HAP-1 (cell line): Measurements from ENCODE around the gene RAB11FIP5.
"Not testable (repeated sequence)": the region's sequence is repeated elsewhere in the genome, so short reads cannot be mapped to it uniquely, and the experiment has no call there.

Experiments used
- DNase-seq, 2 experiments: peaks; one replicate each; pipeline ENCODE4 v3.0.0-alpha.2; 2016 to 2020; ENCODE audit warnings: low spot score in 2 of 2
- H3K27me3 ChIP-seq: fragments of 250-450 bp; sonication (Bioruptor Pico); 2 replicates; pipeline ENCODE4 v1.5.1; 2020; ENCODE audit warnings: low read depth, mild to moderate bottlenecking, moderate library complexity
- H3K36me3 ChIP-seq: fragments of 250-450 bp; sonication (Bioruptor Pico); replicated peaks from 2 replicates; pipeline ENCODE4 v1.5.1; 2020; ENCODE audit warnings: mild to moderate bottlenecking
- H3K4me1 ChIP-seq: fragments of 250-450 bp; sonication (Bioruptor Pico); 2 replicates; pipeline ENCODE4 v1.5.1; 2020; ENCODE audit warnings: mild to moderate bottlenecking
- H3K4me3 ChIP-seq: fragments of 250-450 bp; sonication (Bioruptor Pico); 2 replicates; pipeline ENCODE4 v1.5.1; 2020; ENCODE audit warnings: mild to moderate bottlenecking, moderate library complexity
- H3K9me3 ChIP-seq: fragments of 250-450 bp; sonication (Bioruptor Pico); 2 replicates; pipeline ENCODE4 v1.5.1; 2020; ENCODE audit warnings: mild to moderate bottlenecking, moderate library complexity
- in situ Hi-C: fragments of 300-500 bp; cut with MboI; formaldehyde crosslinking; loops from 3 replicates; pipeline ENCODE4 v1.14.3; 2020; ENCODE audit warnings: low sequenced_read_pairs, inconsistent platforms, mixed read lengths

RAB11FIP5 gene

DNA sequence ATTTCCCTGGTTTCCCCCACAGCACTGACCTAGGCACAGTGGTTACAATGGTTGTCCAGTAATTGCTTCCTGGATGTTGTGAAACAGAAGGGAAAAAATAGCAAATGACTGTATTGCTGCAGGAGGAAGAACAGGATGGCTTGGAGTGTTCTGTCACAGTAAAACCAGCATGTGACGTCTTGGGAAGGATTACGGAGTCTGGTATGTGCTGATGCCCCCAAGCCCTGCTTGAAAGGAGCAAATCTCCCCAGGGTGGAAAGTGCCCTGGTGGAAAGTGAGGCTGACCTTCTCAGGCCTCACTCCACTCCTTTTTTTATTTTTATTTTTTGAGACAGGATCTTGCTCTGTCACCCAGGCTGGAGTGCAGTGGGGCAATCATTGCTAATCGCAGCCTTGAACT lies 7.8 kb downstream of the RAB11FIP5 start:
- no peak overlapping the region for H3K4me3 ChIP-seq
- H3K9me3 ChIP-seq, result no peaks in the 10 kb centered on the region
- H3K4me1 ChIP-seq, result no peaks in the 10 kb centered on the region
- in situ Hi-C loops, result no loop called here
- no peaks in the 10 kb centered on the region for H3K36me3 ChIP-seq
- DNase-seq, result no peak
- H3K27me3 ChIP-seq, result no peaks in the 10 kb centered on the region

DNA sequence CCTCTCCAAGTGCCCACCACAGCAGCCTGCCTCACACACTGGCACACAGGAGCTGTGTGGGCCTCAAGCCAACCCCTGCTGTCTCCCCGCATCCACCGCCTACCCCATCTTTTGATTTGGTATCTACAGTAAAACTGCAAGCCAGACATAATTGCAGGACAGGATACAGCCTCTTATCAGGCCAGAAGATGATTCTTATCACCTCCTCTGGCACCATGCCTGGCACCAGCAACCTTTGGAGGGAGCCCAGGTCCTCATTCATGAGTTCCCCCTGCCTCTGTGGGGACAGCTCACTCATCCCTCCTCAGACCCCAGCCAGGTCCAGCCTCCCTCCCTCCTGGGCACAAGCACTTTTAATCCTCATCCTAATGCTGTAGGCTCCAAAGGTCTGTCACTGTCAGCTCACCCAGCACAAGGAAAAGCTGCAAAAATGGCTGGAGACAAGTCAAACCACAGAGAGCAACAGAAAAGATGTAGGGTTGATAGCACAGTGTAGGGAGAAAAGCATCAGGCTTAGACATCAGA lies 9.7 kb downstream of the RAB11FIP5 start:
- H3K9me3 ChIP-seq, result no peaks in the 10 kb centered on the region
- H3K4me3 ChIP-seq, result no peak overlapping the region
- H3K4me1 ChIP-seq, result no peaks in the 10 kb centered on the region
- no peaks in the 10 kb centered on the region for H3K27me3 ChIP-seq
- in situ Hi-C loops, result no loop called here
- no peak for DNase-seq
- H3K36me3 ChIP-seq, result no peaks in the 10 kb centered on the region

DNA sequence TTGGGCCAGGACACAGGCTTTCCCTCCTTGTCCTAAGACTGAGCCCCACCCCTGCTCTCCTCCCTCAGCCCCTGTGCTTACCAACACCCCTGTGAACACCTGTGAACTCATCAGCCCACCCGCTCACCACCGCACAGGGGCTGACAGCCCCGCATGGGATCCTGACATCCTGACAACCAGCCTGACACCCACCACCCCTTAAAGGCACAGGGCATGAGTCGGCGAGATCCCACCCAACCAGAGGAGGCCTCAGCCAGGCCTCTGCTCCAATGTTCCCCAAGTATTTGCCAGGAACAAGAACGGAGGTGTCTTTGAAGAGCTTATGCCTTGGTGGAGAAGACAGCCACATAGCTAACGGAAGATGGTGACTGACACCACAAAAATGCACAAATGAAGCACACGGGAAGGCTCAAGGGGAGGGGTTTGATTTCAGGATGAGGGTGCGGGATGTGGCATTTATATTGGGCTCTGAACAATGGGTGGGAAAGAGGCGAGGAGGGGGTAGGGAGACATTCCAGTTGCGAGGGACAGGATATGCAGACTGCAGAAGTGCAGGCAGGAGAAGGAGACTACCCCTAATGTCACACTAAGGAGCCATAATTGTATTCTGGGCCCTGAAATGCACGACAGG lies 11.0 kb downstream of the RAB11FIP5 start:
- H3K36me3 ChIP-seq, result no peaks in the 10 kb centered on the region
- no peak overlapping the region for H3K4me3 ChIP-seq
- in situ Hi-C loops, result no loop called here
- no peaks in the 10 kb centered on the region for H3K4me1 ChIP-seq
- DNase-seq, result no peak
- no peaks in the 10 kb centered on the region for H3K27me3 ChIP-seq
- H3K9me3 ChIP-seq, result no peaks in the 10 kb centered on the region; the same call in 1 of the 2 replicates

DNA sequence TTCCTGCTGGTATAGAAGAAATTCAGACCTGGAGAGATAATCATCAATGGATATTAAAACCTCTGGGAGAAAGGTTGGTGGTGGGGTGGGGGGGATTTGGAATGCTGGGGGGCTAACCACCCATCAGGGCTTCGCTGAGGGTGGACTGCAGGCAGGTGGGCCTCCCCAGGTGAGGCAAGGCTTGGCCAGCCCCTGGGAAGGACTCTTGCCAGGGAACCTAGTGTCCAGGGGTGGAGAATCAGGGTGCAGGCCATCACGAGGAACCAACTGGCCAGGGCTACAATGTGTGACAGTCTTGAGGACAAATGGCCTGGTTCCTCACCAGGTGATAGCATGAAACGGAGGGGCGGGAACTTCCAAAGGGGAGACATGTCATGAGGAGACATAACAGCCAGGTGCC lies 11.8 kb downstream of the RAB11FIP5 start:
- Histone ChIP-seq H3K4me3 (no peak overlapping the region), H3K9me3 (no peaks in the 10 kb centered on the region; the same call in 1 of the 2 replicates), H3K36me3 (no peaks in the 10 kb centered on the region), H3K4me1 (no peaks in the 10 kb centered on the region), H3K27me3 (no peaks in the 10 kb centered on the region)
- no peak for DNase-seq
- in situ Hi-C loops, result no loop called here

DNA sequence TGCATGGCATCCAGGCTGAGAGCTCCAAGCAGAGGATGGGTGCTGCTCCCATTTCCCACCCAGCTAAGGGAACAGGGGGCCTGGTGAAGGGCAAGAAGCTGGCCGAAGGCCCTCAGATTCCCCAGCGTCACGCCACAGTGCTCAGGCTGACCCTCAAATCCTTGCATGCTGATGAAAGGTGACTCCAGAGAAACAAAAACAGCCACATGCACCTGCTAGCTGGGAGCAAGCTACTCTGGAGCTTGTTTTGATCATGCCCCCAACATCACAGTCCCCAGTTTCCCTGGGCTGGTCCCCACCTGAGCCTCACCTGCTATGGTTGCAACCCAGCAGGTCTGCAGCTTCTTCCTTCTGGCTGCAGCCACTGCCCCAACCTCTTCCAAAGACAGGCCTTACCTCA lies 13.3 kb downstream of the RAB11FIP5 start:
- Histone ChIP-seq H3K27me3 (no peaks in the 10 kb centered on the region), H3K4me3 (no peak overlapping the region), H3K4me1 (no peaks in the 10 kb centered on the region), H3K36me3 (no peaks in the 10 kb centered on the region), H3K9me3 (no peaks in the 10 kb centered on the region; the same call in 1 of the 2 replicates)
- DNase-seq, result no peak
- in situ Hi-C loops, result no loop called here

DNA sequence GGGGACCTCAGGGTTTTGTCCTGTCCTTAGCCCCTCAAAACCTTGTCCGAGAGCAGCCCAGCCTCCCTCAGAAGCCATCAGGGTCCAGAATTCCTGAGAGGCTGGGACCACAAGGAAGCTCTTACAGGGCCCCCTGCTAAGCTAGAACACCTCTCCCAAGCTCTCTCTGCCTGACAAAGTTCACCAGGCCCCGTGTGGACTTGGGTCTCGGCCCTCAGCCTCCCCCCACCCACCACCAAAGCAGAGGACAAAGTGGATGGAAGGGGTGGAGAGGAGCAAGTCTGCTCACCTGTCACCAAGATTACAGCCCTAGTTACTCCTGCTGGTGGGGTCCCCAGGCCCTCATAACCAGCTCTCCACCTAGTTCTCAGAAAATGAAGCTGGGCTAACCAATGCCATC lies 16.8 kb downstream of the RAB11FIP5 start:
- no peaks in the 10 kb centered on the region for H3K4me1 ChIP-seq
- H3K4me3 ChIP-seq, result no peak overlapping the region
- no peaks in the 10 kb centered on the region for H3K36me3 ChIP-seq
- no peaks in the 10 kb centered on the region; the same call in 1 of the 2 replicates for H3K9me3 ChIP-seq
- in situ Hi-C loops, result no loop called here
- DNase-seq, result no peak
- no peaks in the 10 kb centered on the region for H3K27me3 ChIP-seq

DNA sequence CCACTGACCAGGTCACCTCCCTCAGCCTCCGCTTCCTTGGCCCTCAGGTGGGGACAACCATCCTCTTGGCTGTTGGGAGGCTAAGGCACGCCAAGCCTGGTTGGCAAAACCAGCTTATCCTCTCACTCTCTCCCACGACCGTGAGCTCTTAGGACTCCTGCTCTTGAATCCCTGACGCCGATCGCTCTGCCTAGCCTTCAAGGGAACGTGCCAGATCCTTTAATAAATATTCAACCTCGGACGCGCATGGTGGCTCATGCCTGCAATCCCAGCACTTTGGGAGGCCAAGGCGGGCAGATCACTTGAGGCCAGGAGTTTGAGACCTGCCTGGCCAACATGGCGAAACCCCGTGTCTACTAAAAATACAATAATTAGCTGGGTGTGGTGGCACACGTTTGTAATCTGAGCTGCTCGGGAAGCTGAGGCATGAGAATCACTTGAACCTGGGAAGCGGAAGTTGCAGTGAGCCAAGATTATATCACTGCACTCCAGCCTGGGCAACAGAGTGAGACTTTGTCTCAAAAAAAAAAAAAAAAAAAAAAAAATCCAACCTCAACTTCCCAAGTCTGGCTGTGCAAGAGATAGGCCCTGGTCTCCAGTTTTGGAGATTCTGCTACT lies 19.0 kb downstream of the RAB11FIP5 start:
- H3K4me3 ChIP-seq, H3K27me3 ChIP-seq, H3K4me1 ChIP-seq, DNase-seq, H3K36me3 ChIP-seq, H3K9me3 ChIP-seq: not testable (repeated sequence)
- in situ Hi-C loops, result loop anchor here (5.0 kb wide), 1 partner anchor 69 kb away; no protein-coding TSS in a partner anchor

DNA sequence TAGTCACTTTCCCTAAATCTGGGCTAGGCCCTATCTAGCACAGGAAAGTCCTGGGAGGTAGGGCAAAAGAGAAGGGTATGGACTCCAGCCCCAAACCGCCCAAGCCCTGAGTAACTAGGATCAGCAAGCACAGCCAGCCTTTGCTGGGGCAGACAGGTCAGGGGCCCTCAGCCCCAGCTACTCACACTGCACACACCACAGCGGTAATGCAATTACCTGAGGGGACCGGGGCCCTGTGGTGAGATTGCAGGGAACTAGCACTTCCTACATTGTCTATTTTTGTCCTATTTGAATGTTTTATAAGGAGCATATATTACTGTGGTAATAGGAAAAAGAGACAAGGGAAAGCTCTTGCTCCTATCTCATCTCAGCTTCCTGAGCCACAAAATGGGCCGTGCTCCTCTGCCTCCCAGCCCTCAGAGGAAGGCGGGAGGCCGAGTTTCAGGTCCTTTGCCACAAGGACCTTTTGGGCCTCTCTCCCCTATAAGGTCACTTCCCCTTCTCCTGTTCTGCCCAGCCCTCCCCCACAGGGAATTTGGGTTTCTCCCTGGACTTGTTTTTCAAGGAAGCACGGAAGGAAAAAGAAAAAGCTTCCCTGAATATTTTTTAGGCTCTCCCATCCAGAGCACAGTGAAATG lies 20.5 kb downstream of the RAB11FIP5 start:
- Histone ChIP-seq H3K4me1 (no peaks in the 10 kb centered on the region), H3K9me3 (no peaks in the 10 kb centered on the region), H3K4me3 (no peak overlapping the region), H3K36me3 (peaks cover 10% of the 10 kb centered on the region), H3K27me3 (no peaks in the 10 kb centered on the region)
- DNase-seq, result no peak
- in situ Hi-C loops, result loop anchor here (5.0 kb wide), 1 partner anchor 70 kb away; no protein-coding TSS in a partner anchor

DNA sequence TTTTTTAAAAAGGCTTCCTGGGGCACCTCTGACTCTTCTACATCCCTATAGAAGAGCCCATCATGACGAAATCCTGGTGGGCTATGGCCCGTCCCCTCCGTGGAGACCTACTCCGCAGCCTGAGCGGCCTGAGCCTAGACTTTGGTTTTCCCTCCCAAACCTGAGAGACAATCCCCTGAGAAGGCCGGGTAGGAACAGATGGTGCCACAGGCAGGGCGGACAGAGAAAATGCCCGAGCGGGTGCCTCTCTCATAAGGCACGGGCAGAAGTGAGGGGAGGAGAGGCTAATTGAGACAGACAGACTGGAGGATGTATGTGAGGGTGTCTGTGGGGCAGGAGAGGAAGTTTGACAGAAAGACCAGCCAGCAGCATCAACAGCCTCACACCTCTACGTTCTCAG lies 21.1 kb downstream of the RAB11FIP5 start:
- H3K27me3 ChIP-seq, result no peaks in the 10 kb centered on the region
- H3K9me3 ChIP-seq, result no peaks in the 10 kb centered on the region
- no peak overlapping the region for H3K4me3 ChIP-seq
- no peaks in the 10 kb centered on the region for H3K4me1 ChIP-seq
- in situ Hi-C loops, result loop anchor here (5.0 kb wide), 1 partner anchor 71 kb away; no protein-coding TSS in a partner anchor
- no peak for DNase-seq
- H3K36me3 ChIP-seq, result peaks cover 12% of the 10 kb centered on the region

DNA sequence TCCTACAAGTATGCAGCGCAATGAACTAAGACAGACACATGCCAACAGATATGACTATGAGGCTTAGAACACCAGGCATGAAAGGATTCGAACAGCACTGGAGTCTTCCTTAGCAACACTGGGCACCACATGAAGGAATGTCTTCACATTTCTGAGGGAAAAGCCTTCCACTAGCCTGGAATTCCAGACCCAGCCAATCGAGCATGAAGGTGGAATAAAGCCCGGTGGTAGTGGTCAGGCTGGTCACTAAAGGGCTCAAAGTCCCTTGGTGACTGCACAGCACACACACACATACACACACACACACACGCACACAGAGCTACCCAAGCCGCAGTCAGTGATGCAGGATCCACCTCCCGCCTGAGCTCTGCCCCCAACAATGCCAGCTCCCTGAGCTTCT lies 21.6 kb downstream of the RAB11FIP5 start:
- H3K4me1 ChIP-seq, result no peaks in the 10 kb centered on the region
- in situ Hi-C loops, result loop anchor here (5.0 kb wide), 1 partner anchor 71 kb away; no protein-coding TSS in a partner anchor
- no peak overlapping the region for H3K4me3 ChIP-seq
- peaks cover 12% of the 10 kb centered on the region for H3K36me3 ChIP-seq
- no peak for DNase-seq
- no peaks in the 10 kb centered on the region for H3K27me3 ChIP-seq
- H3K9me3 ChIP-seq, result no peaks in the 10 kb centered on the region

DNA sequence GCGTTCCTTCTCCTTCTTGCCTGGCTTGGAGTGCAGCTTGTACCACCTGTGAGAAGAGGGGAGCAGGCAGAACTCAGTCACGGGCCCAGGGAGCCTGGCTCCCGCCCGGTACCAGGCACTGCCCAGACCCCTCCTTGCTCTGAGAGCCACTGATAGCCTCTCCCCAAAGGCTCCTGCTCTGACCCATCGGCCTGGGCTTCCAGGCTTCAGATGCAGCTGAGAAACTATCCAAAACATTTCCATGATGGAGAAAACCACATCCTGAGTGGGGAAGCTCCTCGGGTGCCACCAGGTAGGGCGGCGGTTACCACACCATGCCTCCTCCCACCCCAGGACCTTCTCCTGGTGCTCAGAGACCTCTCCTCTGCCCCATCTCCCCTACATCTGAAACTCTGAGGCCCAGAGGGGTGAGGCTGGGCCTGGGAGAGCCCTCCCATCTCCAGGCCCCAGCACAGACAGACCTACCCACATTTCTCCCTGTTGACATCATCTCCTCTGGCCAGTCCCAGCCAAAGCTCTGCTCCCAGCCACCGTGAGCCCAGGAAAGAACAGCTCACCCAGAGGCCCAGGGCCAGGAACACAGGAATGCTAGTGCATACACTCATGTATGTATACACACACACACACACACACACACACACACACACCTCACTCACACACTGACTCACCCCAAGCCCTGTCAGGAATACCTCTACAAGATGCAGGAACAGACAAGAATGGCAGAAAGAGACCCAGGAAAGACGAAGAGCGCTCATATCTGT lies 23.3 kb downstream of the RAB11FIP5 start:
- Histone ChIP-seq H3K27me3 (no peaks in the 10 kb centered on the region), H3K4me3 (no peak overlapping the region), H3K9me3 (no peaks in the 10 kb centered on the region), H3K4me1 (no peaks in the 10 kb centered on the region), H3K36me3 (peaks cover 20% of the 10 kb centered on the region)
- DNase-seq, result no peak
- in situ Hi-C loops, result loop anchor here (5.0 kb wide), 1 partner anchor 73 kb away; no protein-coding TSS in a partner anchor

DNA sequence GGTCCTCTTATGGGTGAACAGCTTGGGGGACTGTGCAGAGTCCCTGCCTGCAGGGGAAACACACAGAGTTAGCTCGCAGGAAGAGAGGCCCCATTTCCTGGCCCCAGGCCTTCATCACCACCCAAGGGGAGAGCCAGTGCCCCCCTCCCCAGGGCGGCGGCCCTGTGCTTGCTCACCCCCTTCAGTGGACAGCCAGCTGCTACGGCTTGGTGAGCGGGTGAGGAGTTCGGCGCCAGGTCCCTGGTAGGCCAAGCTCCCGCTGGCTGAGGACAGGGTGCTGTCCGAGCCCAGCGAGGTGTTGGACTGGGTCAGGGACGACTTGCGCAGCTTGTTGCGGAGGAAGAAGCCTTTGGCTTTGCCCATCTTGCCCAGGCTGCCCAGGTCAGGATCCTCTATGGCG lies 24.0 kb downstream of the RAB11FIP5 start:
- no peaks in the 10 kb centered on the region for H3K9me3 ChIP-seq
- H3K4me3 ChIP-seq, result no peak overlapping the region
- H3K27me3 ChIP-seq, result no peaks in the 10 kb centered on the region
- peaks cover 22% of the 10 kb centered on the region for H3K36me3 ChIP-seq
- H3K4me1 ChIP-seq, result no peaks in the 10 kb centered on the region
- DNase-seq, result no peak
- in situ Hi-C loops, result no loop called here

DNA sequence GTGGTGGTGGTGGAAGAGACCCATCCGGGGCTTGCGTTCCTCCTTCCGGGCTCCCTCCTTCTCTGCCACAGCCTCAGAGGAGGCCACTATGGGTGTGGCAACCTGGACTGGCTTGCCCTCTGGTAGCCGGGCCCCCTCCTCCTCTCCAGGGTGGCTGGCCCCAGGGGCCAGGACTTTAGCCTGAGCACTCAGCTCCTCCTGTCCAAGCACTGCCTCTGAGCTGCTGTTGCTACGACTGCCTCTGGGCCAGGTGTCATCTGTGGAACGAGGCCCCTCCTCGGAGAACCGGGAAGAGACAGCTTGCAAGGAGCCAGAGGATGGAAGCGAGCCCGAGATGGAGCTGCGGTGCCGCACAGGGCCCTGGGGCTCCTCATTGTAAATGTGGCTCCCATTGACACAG lies 24.5 kb downstream of the RAB11FIP5 start:
- no peaks in the 10 kb centered on the region for H3K9me3 ChIP-seq
- no peaks in the 10 kb centered on the region for H3K4me1 ChIP-seq
- H3K4me3 ChIP-seq, result no peak overlapping the region
- DNase-seq, result no peak
- no peaks in the 10 kb centered on the region for H3K27me3 ChIP-seq
- in situ Hi-C loops, result no loop called here
- H3K36me3 ChIP-seq, result peaks cover 22% of the 10 kb centered on the region
